Frontal cortex (tissue), 4 donors: ENCODE data around the gene KCNAB1. TPM values are rescaled to one million over a fixed set of nuclear protein-coding genes. Genes with fewer than 3 reads are reported as not detected.

Experiments used
- DNase-seq, 2 donors: peaks; one replicate each; pipeline ENCODE4 v3.0.0; 2012; ENCODE audit warnings: low spot score in 2 of 2
- FAIRE-seq: peaks from 2 replicates; lab custom pipeline; 2012; peaks lifted over from hg19 to GRCh38; lab: Jason Lieb, UNC
- total RNA-seq: library from RNA; depleted of rRNA; stranded (reverse); fragments of >200 nt; gene quantifications from one replicate; pipeline ENCODE4 v1.2.3, GENCODE V29; 2014
- donor health status: control.
- donor health status: control.
- donor health status: control.

KCNAB1 gene
- total RNA-seq, 1 donor from 2014 or later: 31.4 TPM

- DNase-seq (no peak), FAIRE-seq (no peak)
Observed at GRCh38 chr3:156418428-156418827, 298.1 kb downstream of the KCNAB1 start.

DNA sequence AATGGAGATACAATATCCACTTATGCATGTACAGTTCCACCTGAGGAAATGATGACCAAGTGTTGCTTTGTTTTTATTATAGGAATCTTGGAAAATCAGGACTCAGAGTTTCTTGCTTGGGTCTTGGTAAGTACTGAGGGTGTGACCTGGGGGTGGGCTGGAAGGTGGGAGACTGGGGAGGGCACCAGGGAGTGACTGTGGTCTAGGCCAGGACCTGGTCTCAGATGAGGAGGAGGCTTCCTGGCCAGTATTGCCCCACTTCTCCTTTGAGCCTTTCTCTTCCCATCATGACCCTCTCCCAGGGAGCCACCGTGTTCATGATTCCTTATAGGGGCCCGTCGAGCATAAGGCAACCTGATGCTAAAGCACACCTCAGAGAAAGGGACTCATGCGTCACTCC is 301.2 kb downstream of the KCNAB1 start:
- no peak for FAIRE-seq
- DNase-seq: no peak

DNA sequence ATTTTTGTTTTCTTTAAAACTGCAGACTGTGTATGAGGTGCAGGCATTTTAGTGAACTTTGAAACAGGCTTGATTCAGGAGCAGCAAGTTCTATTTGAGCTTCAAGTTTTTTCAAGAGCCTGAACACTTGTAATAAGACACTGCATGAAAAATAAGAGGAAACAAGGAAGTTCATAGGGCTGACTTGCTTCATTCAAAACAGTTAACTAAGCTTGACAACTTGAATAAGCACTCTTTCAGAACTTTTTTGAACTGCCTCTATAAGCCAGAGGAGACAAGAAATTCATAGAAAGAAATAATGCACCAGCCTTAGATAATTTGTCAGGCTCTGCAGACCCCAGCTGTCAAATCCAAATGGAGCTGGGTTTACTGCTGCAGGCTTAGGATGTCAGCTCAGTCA is 304.4 kb downstream of the KCNAB1 start:
- no peak for FAIRE-seq
- no peak for DNase-seq

- DNase-seq (no peak), FAIRE-seq (no peak)
Observed at GRCh38 chr3:156425651-156426050, 305.3 kb downstream of the KCNAB1 start.

DNA sequence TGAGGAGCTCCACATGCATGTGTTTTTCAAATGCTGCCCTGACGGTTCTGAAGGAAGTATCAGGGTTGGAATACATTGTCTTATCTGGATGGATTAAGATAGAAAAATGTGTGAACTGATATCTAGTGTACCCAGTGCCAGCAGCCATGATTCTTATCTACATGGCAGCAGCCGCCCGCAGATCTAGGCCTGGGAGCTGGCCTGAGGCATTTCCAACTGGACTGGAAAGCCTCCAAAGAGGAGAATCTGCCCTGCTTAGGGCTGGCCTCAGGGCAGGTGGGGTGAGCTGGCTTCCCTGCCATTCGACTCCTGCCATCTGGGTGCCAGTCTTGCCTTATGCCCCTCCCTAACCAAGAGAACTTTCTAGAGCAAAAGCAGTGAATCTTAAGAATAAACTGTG is 308.7 kb downstream of the KCNAB1 start:
- FAIRE-seq (no peak), DNase-seq (no peak)

DNA sequence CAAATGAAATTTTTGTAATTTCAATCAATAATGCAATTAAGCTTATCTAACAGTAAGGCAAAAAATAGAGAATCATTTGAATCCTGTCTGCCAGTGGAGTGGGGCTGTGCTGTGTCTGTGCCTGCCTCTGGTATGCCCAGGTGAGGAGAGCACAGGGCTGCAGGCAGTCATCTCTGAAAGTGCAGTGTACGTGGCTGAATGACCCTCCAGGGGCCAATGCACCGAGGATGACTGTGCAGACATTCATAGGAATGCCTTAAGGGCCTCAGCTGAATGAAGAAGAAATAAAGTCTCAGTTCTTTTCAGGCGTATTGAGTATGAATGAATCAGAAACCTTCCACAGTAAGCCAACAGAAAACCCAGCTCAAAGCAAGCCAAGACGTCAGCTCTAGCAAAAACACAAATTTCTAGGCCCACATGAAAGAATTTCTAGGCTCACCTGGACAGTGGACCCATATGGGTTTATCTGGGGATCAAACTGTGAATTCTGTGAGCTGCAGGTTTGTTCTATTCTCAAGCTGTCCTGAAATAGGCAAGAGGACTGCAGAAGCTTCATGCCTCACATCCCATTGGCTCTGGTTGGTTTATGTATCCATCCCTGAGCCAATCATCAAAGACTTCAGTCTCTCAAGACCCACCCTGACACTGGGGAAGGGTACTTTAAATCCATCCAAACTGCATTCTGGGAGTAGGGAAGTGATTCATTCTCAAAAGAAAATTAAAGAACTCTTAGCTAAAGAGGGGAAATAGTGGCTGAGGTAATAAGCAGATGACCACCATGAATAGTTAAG is 311.2 kb downstream of the KCNAB1 start:
- DNase-seq (no peak), FAIRE-seq (no peak)

DNA sequence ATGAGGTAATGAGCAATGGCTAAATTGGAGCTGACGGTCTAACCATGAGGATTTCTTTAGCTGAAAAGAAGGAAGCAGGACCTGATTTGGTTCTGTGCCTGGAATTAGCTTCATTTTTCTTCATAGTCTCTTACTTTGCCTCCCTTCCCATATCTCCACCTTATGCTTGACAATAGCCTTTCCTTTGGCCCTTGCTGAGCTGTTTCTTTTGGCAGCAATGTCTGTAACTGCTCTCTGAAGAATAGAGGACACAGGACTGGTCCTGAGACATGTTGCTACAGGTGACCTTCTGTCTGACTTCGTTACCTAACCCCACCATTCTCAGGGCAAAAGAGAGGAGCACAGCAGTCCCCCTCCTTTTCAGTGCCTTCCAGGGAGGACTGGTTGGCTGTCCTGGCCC is 312.2 kb downstream of the KCNAB1 start:
- DNase-seq: no peak
- no peak for FAIRE-seq

DNA sequence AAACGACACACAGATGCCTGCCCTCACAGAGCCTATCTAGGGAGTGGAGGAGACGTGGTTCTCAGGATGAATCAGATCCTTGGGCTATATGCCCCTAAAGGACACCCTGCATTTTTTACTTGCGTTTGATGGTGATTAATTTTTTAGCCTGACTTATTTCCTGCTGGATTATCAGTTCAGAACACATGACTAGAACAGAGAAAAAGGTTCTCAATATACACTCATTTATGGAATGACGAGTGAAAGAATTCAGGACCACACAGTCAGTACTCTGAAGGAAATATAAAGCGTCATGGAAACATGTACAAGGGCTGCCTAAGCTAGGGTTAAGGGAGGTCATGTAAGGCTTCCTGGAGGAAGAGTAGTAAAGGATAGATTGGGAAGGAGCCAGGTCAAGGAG is 312.8 kb downstream of the KCNAB1 start:
- no peak for FAIRE-seq

GRCh38 chr3:156433910-156434309 is 313.5 kb downstream of the KCNAB1 start:
- FAIRE-seq (no peak), DNase-seq (no peak)

More for the DNA sequence above, 312.8 kb downstream of the KCNAB1 start:
- DNase-seq: no peak

DNA sequence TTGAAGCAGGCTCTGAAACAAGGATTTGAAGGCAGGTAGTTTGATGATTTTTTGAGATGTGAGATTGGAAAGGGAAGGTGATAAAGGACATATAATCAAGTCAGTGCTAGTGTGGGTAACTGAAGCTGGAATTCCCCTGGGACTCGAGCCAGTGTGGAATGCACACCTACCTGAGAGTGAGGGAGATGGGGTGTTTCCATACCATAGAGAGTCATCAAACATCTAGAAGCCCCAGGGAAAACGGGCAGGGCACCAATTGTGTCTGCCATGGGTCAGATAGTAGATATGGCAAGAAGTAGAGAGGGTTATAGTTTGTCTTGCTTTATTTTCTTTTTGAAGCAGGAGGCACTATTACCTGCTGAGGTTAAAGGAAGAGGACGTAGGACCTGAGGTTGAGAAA is 314.5 kb downstream of the KCNAB1 start:
- DNase-seq (no peak), FAIRE-seq (no peak)

GRCh38 chr3:156443079-156443478 is 322.7 kb downstream of the KCNAB1 start:
- DNase-seq: no peak
- FAIRE-seq: no peak

DNA sequence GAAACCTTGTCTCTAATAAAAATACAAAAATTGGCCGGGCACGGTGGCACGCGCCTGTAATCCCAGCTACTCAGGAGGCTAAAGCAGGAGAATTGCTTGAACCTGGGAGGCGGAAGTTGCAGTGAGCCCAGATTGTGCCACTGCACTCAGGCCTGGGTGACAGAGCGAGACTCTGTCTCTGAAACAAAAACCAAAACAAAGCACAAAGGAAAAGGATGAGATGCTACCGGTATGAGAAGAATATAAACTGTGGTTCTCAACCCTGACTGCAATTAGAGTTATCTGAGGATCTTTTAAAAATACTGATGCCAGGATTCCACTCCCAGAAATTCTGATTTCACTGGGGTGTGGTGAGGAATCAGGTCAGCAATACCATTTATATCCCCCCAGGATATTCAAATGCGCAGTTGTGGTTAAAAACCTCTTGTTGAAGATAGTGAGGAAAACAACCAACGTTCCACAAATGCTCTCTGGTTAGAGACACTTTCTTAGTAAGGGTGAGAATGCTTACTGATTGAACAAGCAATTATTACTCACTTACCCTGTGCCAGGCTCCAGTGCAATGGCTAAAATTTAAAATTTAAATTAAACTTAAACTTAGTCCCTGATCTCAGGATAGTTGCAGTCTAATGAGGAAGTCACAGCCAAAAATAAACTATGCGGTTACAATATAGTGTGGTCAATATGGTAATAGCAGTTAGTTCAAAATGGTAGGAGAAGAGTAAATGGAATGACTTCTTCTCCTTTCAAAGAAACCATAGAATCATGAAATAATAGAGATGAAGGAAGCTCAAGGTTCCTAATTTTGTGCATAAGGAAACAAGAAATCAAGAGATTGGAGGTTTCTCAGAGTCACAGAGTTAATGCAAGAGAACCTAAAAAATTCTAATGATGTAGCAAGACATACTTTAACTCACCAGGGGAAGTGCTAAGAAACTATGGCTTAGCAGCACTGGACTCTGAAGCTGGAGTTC is 325.0 kb downstream of the KCNAB1 start:
- no peak for FAIRE-seq
- DNase-seq: no peak

GRCh38 chr3:156448300-156448699 is 327.9 kb downstream of the KCNAB1 start:
- DNase-seq: no peak
- FAIRE-seq: no peak

- DNase-seq (peak in 1 of 2 donors; percentile 12), FAIRE-seq (no peak)
Observed at GRCh38 chr3:156449710-156450574, 329.6 kb downstream of the KCNAB1 start.

DNA sequence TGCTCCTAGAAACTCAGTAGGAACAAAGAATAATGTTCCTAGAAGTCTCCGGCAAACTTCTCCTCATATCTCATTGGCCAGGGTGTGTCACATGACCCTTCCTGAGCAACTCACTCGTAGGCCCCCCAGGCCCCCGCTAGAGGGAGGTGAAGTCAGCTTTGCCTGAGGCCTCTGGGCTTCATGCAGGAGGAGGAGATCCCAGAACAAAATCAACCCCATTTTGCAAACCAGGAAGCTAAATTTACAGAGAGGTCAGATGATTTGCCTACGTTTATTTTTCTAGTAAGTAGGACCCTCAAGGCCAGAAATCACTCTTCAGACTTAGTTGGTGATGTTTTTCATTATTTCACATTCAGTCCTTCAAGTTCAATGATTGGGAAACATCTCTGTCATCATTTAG is 335.5 kb downstream of the KCNAB1 start:
- DNase-seq (no peak), FAIRE-seq (no peak)

- no peak for FAIRE-seq
- DNase-seq: no peak
Observed at GRCh38 chr3:156456771-156457224, 336.4 kb downstream of the KCNAB1 start.

DNA sequence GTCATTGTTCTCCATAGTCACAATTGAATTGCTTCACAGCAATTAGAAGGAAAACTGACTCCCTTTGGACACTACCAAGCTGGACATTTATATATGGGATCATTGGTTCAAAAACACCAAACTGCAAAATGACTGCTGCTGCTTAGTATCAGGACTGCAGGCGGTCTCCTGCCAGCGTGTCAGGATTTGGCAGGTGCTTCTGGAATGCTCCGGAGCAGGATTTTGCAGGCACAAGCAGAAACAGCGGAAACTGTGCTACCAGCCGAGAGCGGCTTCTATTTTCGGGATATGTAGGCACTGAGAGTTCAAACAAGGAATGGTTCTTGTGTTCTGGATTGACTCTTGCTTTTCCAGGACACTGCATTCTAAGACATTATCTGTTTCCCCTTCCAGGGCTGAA is 339.1 kb downstream of the KCNAB1 start:
- no peak for FAIRE-seq
- DNase-seq: no peak

DNA sequence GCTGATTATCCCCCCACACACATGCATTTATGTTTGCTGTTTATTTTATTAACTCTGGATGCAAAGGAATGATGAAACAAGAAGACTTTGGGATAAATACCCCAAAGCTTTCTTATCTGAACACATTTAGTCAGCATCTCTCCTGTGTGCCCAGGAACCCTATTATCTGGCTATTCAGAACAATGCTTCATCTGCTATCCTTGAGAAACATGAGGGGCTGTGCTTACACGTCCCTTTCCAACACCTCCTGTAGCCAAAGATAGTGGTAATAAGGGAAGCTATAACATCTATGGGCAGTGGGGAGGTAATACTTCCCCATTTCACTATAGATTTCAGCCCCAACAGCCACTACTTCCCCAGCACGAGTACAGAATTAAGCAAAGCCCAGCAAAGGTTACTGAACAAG is 339.8 kb downstream of the KCNAB1 start:
- FAIRE-seq (no peak), DNase-seq (no peak)

- no peak for FAIRE-seq
- no peak for DNase-seq
Observed at GRCh38 chr3:156461889-156462288, 341.5 kb downstream of the KCNAB1 start.

- DNase-seq (no peak), FAIRE-seq (no peak)
Observed at GRCh38 chr3:156463123-156463522, 342.7 kb downstream of the KCNAB1 start.
